Measurements from ENCODE around the gene ROPN1B.

The ROPN1B gene

GRCh38 chr3:126030455-126030854 is 61.5 kb downstream of the ROPN1B start:
- no peak for DNase-seq (ENCODE audit: low spot score)

GRCh38 chr3:126031981-126032471 is 63.0 kb downstream of the ROPN1B start:
- no peak for DNase-seq (ENCODE audit: low spot score)

All from AG20443 (cell line).